Esophagus muscularis mucosa (tissue), 4 donors: ENCODE measurements around the gene CLEC16A. TPM values are rescaled to one million over a fixed set of nuclear protein-coding genes. Genes with fewer than 3 reads are reported as not detected.

Experiments used
- DNase-seq: peaks from one replicate; pipeline ENCODE4 v3.0.0-alpha.2; 2017; ENCODE audit errors: extremely low spot score
- H3K27ac ChIP-seq, 4 donors: fragments of 200-600 bp; sonication (generic); replicated peaks in 1 of 4; 1 replicate in 3 of 4; 2 replicates in 1 of 4; pipeline ENCODE4 v1.5.1; 2016 to 2019; ENCODE audit warnings: mild to moderate bottlenecking in 1 of 4
- H3K27me3 ChIP-seq, 4 donors: fragments of 200-600 bp; sonication (generic); one replicate each; pipeline versions ENCODE4 v1.5.1 to v1.6.0; 2016 to 2019
- H3K36me3 ChIP-seq, 4 donors: fragments of 200-600 bp; sonication (generic); one replicate each; pipeline ENCODE4 v1.5.1; 2016 to 2019
- H3K4me1 ChIP-seq, 4 donors: fragments of 200-600 bp; sonication (generic); one replicate each; pipeline ENCODE4 v1.5.1; 2016 to 2019
- H3K4me3 ChIP-seq, 4 donors: fragments of 200-600 bp; sonication (generic); 1 replicate in 2 of 4; 2 replicates in 2 of 4; pipeline ENCODE4 v1.5.1; 2016 to 2019; ENCODE audit warnings: mild to moderate bottlenecking in 4 of 4, moderate library complexity in 1 of 4
- H3K9me3 ChIP-seq, 4 donors: fragments of 200-600 bp; sonication (generic); 1 replicate in 3 of 4; 2 replicates in 1 of 4; pipeline ENCODE4 v1.5.1; 2016 to 2019
- CTCF ChIP-seq, 3 experiments: fragments of 200-600 bp in 2 of 3; fragments of 450-650 bp in 1 of 3; sonication (generic) in 2 of 3; IDR thresholded peaks; one replicate each; pipeline ENCODE4 v1.5.1; 2017 to 2019; ENCODE audit warnings: antibody characterized with exemption in 3 of 3, mild to moderate bottlenecking in 2 of 3, moderate library complexity in 1 of 3
- EP300 ChIP-seq: sonication (generic); formaldehyde crosslinking; IDR thresholded peaks from one replicate; pipeline ENCODE4 v1.6.1; 2017; ENCODE audit warnings: antibody characterized with exemption
- POLR2A ChIP-seq: fragments of 450-650 bp; IDR thresholded peaks from one replicate; pipeline ENCODE4 v1.6.1; 2017; ENCODE audit warnings: antibody characterized with exemption, moderate library complexity, mild to moderate bottlenecking, low read depth
- POLR2AphosphoS5 ChIP-seq, 2 donors: sonication (generic); formaldehyde crosslinking; IDR thresholded peaks; one replicate each; pipeline ENCODE4 v1.6.1; 2017; ENCODE audit warnings: antibody characterized with exemption in 2 of 2
- whole genome bisulfite sequencing: methylation state at CpG from one replicate; pipeline ENCODE4 v1.1.5; 2018; 5-methylcytosine and 5-hydroxymethylcytosine counted together
- intact Hi-C: fragments of 100-400 bp; cut with DNase I; formaldehyde crosslinking; loops from one replicate; pipeline ENCODE4 v1.15.1; 2023
- total RNA-seq, 4 donors: library from RNA; depleted of rRNA; stranded (reverse); fragments of >200 nt; gene quantifications; one replicate each; pipeline versions ENCODE4 v1.1.0 to v1.2.1, GENCODE V29; 2016

CLEC16A gene
- total RNA-seq, 4 donors from 2014 or later = 22.3 to 34.7 (median 29.2) TPM

- Histone ChIP-seq H3K9me3 (no peaks in the 10 kb centered on the region), H3K4me3 (no peak overlapping the region), H3K36me3 (peaks cover 0 to 20% (median 9%) of the 10 kb centered on the region in 4 donors), H3K4me1 (peaks cover 2 to 5% (median 4%) of the 10 kb centered on the region in 4 donors), H3K27me3 (no peaks in the 10 kb centered on the region), H3K27ac (peak overlapping the region in 3 of 4 donors; percentile 24 to 43 (median 31))
- intact Hi-C loops = no loop called here
- 88% methylated on average over 12 of the region's 12 CpGs for WGBS
- peak; percentile 47 to 50 for TF ChIP-seq POLR2AphosphoS5 (IDR thresholded peaks at IDR 0.05)
- no peak for TF ChIP-seq EP300
- no peak for TF ChIP-seq POLR2A
- TF ChIP-seq CTCF (IDR thresholded peaks at IDR 0.05) = no peak
- DNase-seq = no peak
Measured at GRCh38 chr16:11010575-11011221, 66.3 kb downstream of the CLEC16A start.

GRCh38 chr16:11011326-11011725, 67.0 kb downstream of the CLEC16A start:
- TF ChIP-seq EP300 = no peak
- no peak for TF ChIP-seq POLR2AphosphoS5 (IDR thresholded peaks at IDR 0.05)
- TF ChIP-seq POLR2A = no peak
- TF ChIP-seq CTCF (IDR thresholded peaks at IDR 0.05) = no peak

GRCh38 chr16:11012841-11013240, 68.5 kb downstream of the CLEC16A start:
- no peak overlapping the region for H3K4me3 ChIP-seq
- 95% methylated on average over 8 of the region's 8 CpGs for WGBS
- peaks cover 0 to 12% (median 11%) of the 10 kb centered on the region in 4 donors for H3K4me1 ChIP-seq
- peaks cover 0 to 20% (median 9%) of the 10 kb centered on the region in 4 donors for H3K36me3 ChIP-seq
- intact Hi-C loops = no loop called here
- DNase-seq = no peak
- H3K27me3 ChIP-seq = no peaks in the 10 kb centered on the region
- H3K9me3 ChIP-seq = no peaks in the 10 kb centered on the region
- no peak overlapping the region for H3K27ac ChIP-seq
- TF ChIP-seq EP300 (no peak), CTCF (IDR thresholded peaks at IDR 0.05) (no peak), POLR2A (no peak), POLR2AphosphoS5 (IDR thresholded peaks at IDR 0.05) (no peak)

More at GRCh38 chr16:11011326-11011725, 67.0 kb downstream of the CLEC16A start:
- no peak overlapping the region for H3K4me3 ChIP-seq
- WGBS = 100% methylated on average over 1 of the region's 1 CpG
- peaks cover 0 to 5% (median under 1%) of the 10 kb centered on the region in 4 donors for H3K4me1 ChIP-seq
- intact Hi-C loops = no loop called here
- no peaks in the 10 kb centered on the region for H3K9me3 ChIP-seq
- peak overlapping the region in 2 of 4 donors; percentile 24 to 31 for H3K27ac ChIP-seq
- H3K36me3 ChIP-seq = peaks cover 0 to 20% (median 9%) of the 10 kb centered on the region in 4 donors
- no peaks in the 10 kb centered on the region for H3K27me3 ChIP-seq
- no peak for DNase-seq

GRCh38 chr16:11014136-11014535, 69.8 kb downstream of the CLEC16A start:
- intact Hi-C loops = no loop called here
- no peaks in the 10 kb centered on the region for H3K27me3 ChIP-seq
- no peak overlapping the region for H3K27ac ChIP-seq
- 84% methylated on average over 4 of the region's 4 CpGs for WGBS
- DNase-seq = no peak
- no peaks in the 10 kb centered on the region for H3K9me3 ChIP-seq
- TF ChIP-seq POLR2AphosphoS5 (IDR thresholded peaks at IDR 0.05) (no peak), EP300 (no peak), CTCF (IDR thresholded peaks at IDR 0.05) (no peak), POLR2A (no peak)
- H3K36me3 ChIP-seq = peaks cover 0 to 20% (median 9%) of the 10 kb centered on the region in 4 donors
- no peak overlapping the region for H3K4me3 ChIP-seq
- peaks cover 0 to 12% (median 11%) of the 10 kb centered on the region in 4 donors for H3K4me1 ChIP-seq
